ENCODE measurements around the gene CTNNA1.

Gene CTNNA1

DNA sequence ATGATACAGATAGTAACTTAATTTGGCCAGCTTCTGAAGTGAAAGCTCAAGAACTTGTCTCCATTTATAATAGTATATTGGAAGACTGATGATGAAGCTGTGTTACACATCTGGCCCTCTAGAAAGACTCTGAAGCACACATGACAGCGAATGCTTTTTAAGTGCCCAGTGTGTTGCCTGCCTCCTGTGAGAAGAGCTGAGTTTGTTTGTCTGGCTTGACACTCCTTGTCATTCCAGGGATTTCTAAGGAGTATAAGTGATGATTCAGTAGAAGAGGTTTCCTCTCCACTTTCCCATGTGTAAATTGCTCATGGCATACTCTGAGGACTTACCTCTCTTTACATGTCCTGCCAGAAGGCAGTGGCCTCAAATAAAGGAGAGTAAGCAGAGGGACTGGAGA lies 152.3 kb downstream of the CTNNA1 start:
- Histone ChIP-seq H3K9ac (ENCODE audit: low read depth, low read length, poor library complexity, severe bottlenecking) (no peak overlapping the region), H2AFZ (ENCODE audit: low read length) (no peak overlapping the region), H3K36me3 (ENCODE audit: insufficient read depth, low read length) (peaks cover 24% of the 10 kb centered on the region; the same call in 1 of the 2 replicates)

DNA sequence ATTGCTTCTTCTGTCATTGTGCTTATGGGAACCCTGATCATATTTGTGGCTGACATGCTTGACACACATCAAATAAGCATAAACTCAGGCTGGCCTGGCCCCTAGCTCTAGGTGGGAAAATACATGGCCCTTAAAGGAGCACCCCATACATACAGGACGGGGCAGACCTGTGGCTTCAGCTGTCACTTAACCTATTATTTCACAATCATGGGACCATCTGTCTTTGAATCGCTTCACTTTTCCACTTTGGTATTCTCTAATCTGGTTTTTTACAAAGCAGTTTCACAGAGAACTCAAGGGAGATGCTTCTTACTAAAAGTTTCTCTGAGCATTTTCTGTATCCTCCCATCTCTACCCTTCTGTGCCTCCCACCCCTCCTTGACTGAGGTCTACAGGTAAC lies 156.5 kb downstream of the CTNNA1 start:
- H2AFZ ChIP-seq (ENCODE audit: low read length): no peak overlapping the region
- TF ChIP-seq, protein P1, sequence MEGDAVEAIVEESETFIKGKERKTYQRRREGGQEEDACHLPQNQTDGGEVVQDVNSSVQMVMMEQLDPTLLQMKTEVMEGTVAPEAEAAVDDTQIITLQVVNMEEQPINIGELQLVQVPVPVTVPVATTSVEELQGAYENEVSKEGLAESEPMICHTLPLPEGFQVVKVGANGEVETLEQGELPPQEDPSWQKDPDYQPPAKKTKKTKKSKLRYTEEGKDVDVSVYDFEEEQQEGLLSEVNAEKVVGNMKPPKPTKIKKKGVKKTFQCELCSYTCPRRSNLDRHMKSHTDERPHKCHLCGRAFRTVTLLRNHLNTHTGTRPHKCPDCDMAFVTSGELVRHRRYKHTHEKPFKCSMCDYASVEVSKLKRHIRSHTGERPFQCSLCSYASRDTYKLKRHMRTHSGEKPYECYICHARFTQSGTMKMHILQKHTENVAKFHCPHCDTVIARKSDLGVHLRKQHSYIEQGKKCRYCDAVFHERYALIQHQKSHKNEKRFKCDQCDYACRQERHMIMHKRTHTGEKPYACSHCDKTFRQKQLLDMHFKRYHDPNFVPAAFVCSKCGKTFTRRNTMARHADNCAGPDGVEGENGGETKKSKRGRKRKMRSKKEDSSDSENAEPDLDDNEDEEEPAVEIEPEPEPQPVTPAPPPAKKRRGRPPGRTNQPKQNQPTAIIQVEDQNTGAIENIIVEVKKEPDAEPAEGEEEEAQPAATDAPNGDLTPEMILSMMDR (conservative IDR thresholded peaks at IDR 0.05; ENCODE audit: low read length): no peak
- no peak for TF ChIP-seq EZH2phosphoT487 (IDR thresholded peaks at IDR 0.05; ENCODE audit: borderline replicate concordance)
- H3K9ac ChIP-seq (ENCODE audit: low read depth, low read length, poor library complexity, severe bottlenecking): no peak overlapping the region
- no peaks in the 10 kb centered on the region for H3K9me2 ChIP-seq (replicated peaks; ENCODE audit: low read depth, low read length)
- H3K36me3 ChIP-seq (ENCODE audit: insufficient read depth, low read length): peaks cover 19% of the 10 kb centered on the region; the same call in 1 of the 2 replicates
- no peak overlapping the region for H3K4me3 ChIP-seq (ENCODE audit: low read length, poor library complexity, severe bottlenecking)
- H3K27me3 ChIP-seq (ENCODE audit: insufficient read depth, low read length, poor library complexity, severe bottlenecking): no peaks in the 10 kb centered on the region
- no peaks in the 10 kb centered on the region for H3F3A ChIP-seq (ENCODE audit: low read depth)
- H4K20me1 ChIP-seq (ENCODE audit: insufficient read depth, low read length, poor library complexity, severe bottlenecking): no peaks in the 10 kb centered on the region
- no peaks in the 10 kb centered on the region for H3K79me2 ChIP-seq (ENCODE audit: insufficient read depth, low read length)
- H3K4me1 ChIP-seq (ENCODE audit: insufficient read depth, low read length, poor library complexity, severe bottlenecking): peaks cover 7% of the 10 kb centered on the region
- no peak overlapping the region for H3K4me2 ChIP-seq (ENCODE audit: low read depth, low read length, poor library complexity, severe bottlenecking)
- H3K9me3 ChIP-seq (ENCODE audit: insufficient read depth, low read depth, low read length): peaks cover 13% of the 10 kb centered on the region; the same call in 1 of the 2 replicates

More for the DNA sequence above, 152.3 kb downstream of the CTNNA1 start:
- no peak for TF ChIP-seq EZH2phosphoT487 (IDR thresholded peaks at IDR 0.05; ENCODE audit: borderline replicate concordance)
- TF ChIP-seq, protein P1 (conservative IDR thresholded peaks at IDR 0.05; ENCODE audit: low read length): no peak
- no peak overlapping the region for H3K4me2 ChIP-seq (ENCODE audit: low read depth, low read length, poor library complexity, severe bottlenecking)
- H3K27me3 ChIP-seq (ENCODE audit: insufficient read depth, low read length, poor library complexity, severe bottlenecking): no peaks in the 10 kb centered on the region
- no peaks in the 10 kb centered on the region for H3F3A ChIP-seq (ENCODE audit: low read depth)
- no peaks in the 10 kb centered on the region for H3K9me2 ChIP-seq (replicated peaks; ENCODE audit: low read depth, low read length)
- no peaks in the 10 kb centered on the region for H4K20me1 ChIP-seq (ENCODE audit: insufficient read depth, low read length, poor library complexity, severe bottlenecking)
- no peaks in the 10 kb centered on the region for H3K79me2 ChIP-seq (ENCODE audit: insufficient read depth, low read length)
- peaks cover 13% of the 10 kb centered on the region; the same call in 1 of the 2 replicates for H3K9me3 ChIP-seq (ENCODE audit: insufficient read depth, low read depth, low read length)
- H3K4me1 ChIP-seq (ENCODE audit: insufficient read depth, low read length, poor library complexity, severe bottlenecking): peaks cover 2% of the 10 kb centered on the region
- H3K4me3 ChIP-seq (ENCODE audit: low read length, poor library complexity, severe bottlenecking): no peak overlapping the region

DNA sequence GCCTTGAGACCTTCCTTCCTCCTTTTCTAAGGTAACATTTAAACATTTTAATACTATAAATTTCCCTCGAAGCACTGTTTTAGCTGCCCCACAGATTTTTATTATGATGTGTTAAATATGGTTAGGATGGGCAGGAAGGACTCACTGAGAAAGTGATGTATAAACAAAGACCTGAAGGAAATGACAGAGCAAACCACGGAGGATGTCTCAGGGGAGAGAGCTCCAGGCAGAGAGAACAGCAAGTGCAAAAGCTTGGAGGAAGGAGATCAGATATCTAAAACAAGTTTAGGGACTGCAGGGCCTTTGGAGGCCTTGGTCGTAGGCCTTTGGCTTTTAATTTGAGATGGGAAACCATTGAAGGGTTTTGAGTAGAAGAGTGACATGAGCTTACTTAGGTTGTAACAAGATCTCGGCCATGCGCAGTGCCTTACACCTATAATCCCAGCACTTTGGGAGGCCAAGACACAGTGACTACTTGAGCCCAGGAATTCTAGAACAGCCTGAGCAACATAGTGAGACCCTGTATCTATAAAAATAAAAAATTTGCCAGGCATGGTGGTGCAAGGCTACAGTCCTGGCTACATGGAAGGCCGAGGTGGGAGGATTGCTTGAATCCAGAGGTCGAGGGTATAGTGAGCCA lies 157.4 kb downstream of the CTNNA1 start:
- Histone ChIP-seq H3F3A (ENCODE audit: low read depth) (no peaks in the 10 kb centered on the region), H3K79me2 (ENCODE audit: insufficient read depth, low read length) (no peaks in the 10 kb centered on the region), H4K20me1 (ENCODE audit: insufficient read depth, low read length, poor library complexity, severe bottlenecking) (no peaks in the 10 kb centered on the region), H3K36me3 (ENCODE audit: insufficient read depth, low read length) (peaks cover 13% of the 10 kb centered on the region; the same call in 1 of the 2 replicates), H3K27me3 (ENCODE audit: insufficient read depth, low read length, poor library complexity, severe bottlenecking) (no peaks in the 10 kb centered on the region), H2AFZ (ENCODE audit: low read length) (no peak overlapping the region), H3K4me2 (ENCODE audit: low read depth, low read length, poor library complexity, severe bottlenecking) (no peak overlapping the region), H3K4me1 (ENCODE audit: insufficient read depth, low read length, poor library complexity, severe bottlenecking) (peaks cover 7% of the 10 kb centered on the region), H3K9ac (ENCODE audit: low read depth, low read length, poor library complexity, severe bottlenecking) (no peak overlapping the region), H3K9me3 (ENCODE audit: insufficient read depth, low read depth, low read length) (peaks cover 13% of the 10 kb centered on the region; the same call in 1 of the 2 replicates), H3K9me2 (replicated peaks; ENCODE audit: low read depth, low read length) (no peaks in the 10 kb centered on the region), H3K4me3 (ENCODE audit: low read length, poor library complexity, severe bottlenecking) (no peak overlapping the region)
- TF ChIP-seq, protein P1 (conservative IDR thresholded peaks at IDR 0.05; ENCODE audit: low read length): no peak
- TF ChIP-seq EZH2phosphoT487 (IDR thresholded peaks at IDR 0.05; ENCODE audit: borderline replicate concordance): no peak
